HepG2 (cell line): Measurements from ENCODE around the gene FTSJ1. TPM values are rescaled to one million over a fixed set of nuclear protein-coding genes. Genes with fewer than 3 reads are reported as not detected.

Experiments
- CENPBD1 ChIP-seq: sonication (generic); formaldehyde crosslinking; IDR thresholded peaks from 2 replicates; pipeline ENCODE4 v1.8.0; 2022; ENCODE audit warnings: missing genetic modification reagents, low read depth, mild to moderate bottlenecking, borderline replicate concordance
- DNMT3B ChIP-seq: conservative IDR thresholded peaks from 2 replicates; pipeline ENCODE4 v1.6.1; 2016; ENCODE audit warnings: missing biosample characterization, control low read depth
- ELK4 ChIP-seq: sonication (generic); formaldehyde crosslinking; IDR thresholded peaks from 2 replicates; pipeline ENCODE4 v1.9.0; 2021; ENCODE audit warnings: missing genetic modification reagents, borderline replicate concordance
- FOSL1 ChIP-seq: sonication (generic); formaldehyde crosslinking; IDR thresholded peaks from 2 replicates; pipeline ENCODE4 v1.9.0; 2021; ENCODE audit warnings: missing genetic modification reagents, borderline replicate concordance
- FOXK1 ChIP-seq: sonication (generic); formaldehyde crosslinking; IDR thresholded peaks from 2 replicates; pipeline ENCODE4 v1.4.0; 2020; ENCODE audit warnings: low read depth, missing genetic modification reagents, borderline replicate concordance
- GFI1 ChIP-seq: sonication (generic); formaldehyde crosslinking; IDR thresholded peaks from 2 replicates; pipeline ENCODE4 v1.5.0; 2020; ENCODE audit warnings: missing genetic modification reagents, mild to moderate bottlenecking, borderline replicate concordance
- HINFP ChIP-seq: sonication (generic); formaldehyde crosslinking; IDR thresholded peaks from 2 replicates; pipeline ENCODE4 v1.4.0; 2020; ENCODE audit warnings: low read depth, mild to moderate bottlenecking, missing genetic modification reagents
- JUND ChIP-seq: sonication (generic); formaldehyde crosslinking; IDR thresholded peaks from 2 replicates; pipeline ENCODE4 v1.8.0; 2022; ENCODE audit warnings: mild to moderate bottlenecking, missing genetic modification reagents
- KDM5B ChIP-seq: sonication (generic); formaldehyde crosslinking; IDR thresholded peaks from 2 replicates; pipeline ENCODE4 v1.4.0; 2020; ENCODE audit warnings: missing genetic modification reagents, mild to moderate bottlenecking, borderline replicate concordance
- PRMT3 ChIP-seq: sonication (generic); formaldehyde crosslinking; IDR thresholded peaks from 2 replicates; pipeline ENCODE4 v1.8.1; 2022; ENCODE audit warnings: low read depth, mild to moderate bottlenecking, moderate library complexity, missing genetic modification reagents, borderline replicate concordance
- REPIN1 ChIP-seq: sonication (generic); formaldehyde crosslinking; IDR thresholded peaks from 2 replicates; pipeline ENCODE4 v1.8.0; 2022; ENCODE audit warnings: missing genetic modification reagents, low read depth, mild to moderate bottlenecking, borderline replicate concordance
- RFXAP ChIP-seq: sonication (generic); formaldehyde crosslinking; IDR thresholded peaks from 2 replicates; pipeline ENCODE4 v1.4.0; 2020; ENCODE audit warnings: missing genetic modification reagents, borderline replicate concordance
- SP5 ChIP-seq: IDR thresholded peaks from 2 replicates; pipeline ENCODE4 v1.6.1; 2016; ENCODE audit warnings: low read depth, borderline replicate concordance
- XBP1 ChIP-seq: sonication (generic); formaldehyde crosslinking; IDR thresholded peaks from 2 replicates; pipeline ENCODE4 v1.5.0; 2020; ENCODE audit warnings: missing genetic modification reagents
- ZBTB20 ChIP-seq: sonication (generic); formaldehyde crosslinking; IDR thresholded peaks from 2 replicates; pipeline ENCODE4 v1.8.1; 2023; ENCODE audit warnings: missing genetic modification reagents, low read depth, mild to moderate bottlenecking, borderline replicate concordance
- ZBTB25 ChIP-seq: IDR thresholded peaks from 2 replicates; pipeline ENCODE4 v1.6.1; 2018; ENCODE audit warnings: missing genetic modification reagents
- ZBTB44 ChIP-seq: sonication (generic); formaldehyde crosslinking; IDR thresholded peaks from 2 replicates; pipeline ENCODE4 v1.4.0; 2020; ENCODE audit warnings: missing genetic modification reagents
- ZFP1 ChIP-seq: IDR thresholded peaks from 2 replicates; pipeline ENCODE4 v1.6.1; 2016
- ZFP82 ChIP-seq: sonication (generic); formaldehyde crosslinking; IDR thresholded peaks from 2 replicates; pipeline ENCODE4 v1.5.1; 2020; ENCODE audit warnings: mild to moderate bottlenecking, missing genetic modification reagents, borderline replicate concordance
- ZMAT3 ChIP-seq: sonication (generic); formaldehyde crosslinking; conservative IDR thresholded peaks from 2 replicates; pipeline ENCODE4 v1.7.0; 2021; ENCODE audit warnings: missing genetic modification reagents
- ZNF557 ChIP-seq: sonication (generic); formaldehyde crosslinking; IDR thresholded peaks from 2 replicates; pipeline ENCODE4 v1.4.0; 2020; ENCODE audit warnings: missing genetic modification reagents
- ZNF569 ChIP-seq: sonication (generic); formaldehyde crosslinking; IDR thresholded peaks from 2 replicates; pipeline ENCODE4 v1.5.0; 2020; ENCODE audit warnings: mild to moderate bottlenecking, missing genetic modification reagents, moderate library complexity, borderline replicate concordance
- ZNF615 ChIP-seq: sonication (generic); formaldehyde crosslinking; IDR thresholded peaks from 2 replicates; pipeline ENCODE4 v1.5.0; 2020; ENCODE audit warnings: mild to moderate bottlenecking, missing genetic modification reagents, borderline replicate concordance
- ZNF749 ChIP-seq: sonication (generic); formaldehyde crosslinking; IDR thresholded peaks from 2 replicates; pipeline ENCODE4 v1.8.0; 2022; ENCODE audit warnings: mild to moderate bottlenecking, missing genetic modification reagents, moderate library complexity, borderline replicate concordance
- polyA plus RNA-seq, 8 experiments: library from polyadenylated mRNA; depleted of rRNA in 3 of 8; stranded (reverse) in 7 of 8; unstranded in 1 of 8; fragments of >200 nt; fragmentation: Illumina TruSeq in 4 of 8; extraction: Trizol in 4 of 8; gene quantifications; 2 replicates each; pipeline versions ENCODE4 v1.2.1 to v1.2.3, GENCODE V29; 2011 to 2016; ENCODE audit warnings: low read depth in 4 of 8, missing spikeins in 1 of 8, mixed read lengths in 1 of 8; ENCODE audit not compliant: insufficient read depth in 1 of 8
- total RNA-seq, 5 experiments: library from RNA; depleted of rRNA; stranded (reverse); fragments of >200 nt; fragmentation: Illumina TruSeq; extraction: Trizol; gene quantifications; 2 replicates each; pipeline ENCODE4 v1.2.3, GENCODE V29; 2016; ENCODE audit warnings: low read depth in 1 of 5

Gene FTSJ1
- total and polyA plus RNA-seq, 2 of the 13 experiments (the other 11 are each of a cell fraction or from before 2014, with no cell fraction given) = 30.3 to 37.9 TPM

- TF ChIP-seq HINFP (CRISPR knock-in tag) (no peak), SP5 (no peak), ZNF615 (CRISPR knock-in tag) (no peak), JUND (CRISPR knock-in tag) (no peak), GFI1 (CRISPR knock-in tag) (no peak), ZFP82 (no peak), FOXK1 (no peak), ZNF569 (no peak), ZFP1 (CRISPR knock-in tag) (no peak), ZNF557 (CRISPR knock-in tag) (no peak), ELK4 (CRISPR knock-in tag) (no peak), ZNF749 (CRISPR knock-in tag) (no peak), RFXAP (CRISPR knock-in tag) (no peak), XBP1 (CRISPR knock-in tag) (no peak), ZBTB25 (no peak), PRMT3 (CRISPR knock-in tag) (no peak), CENPBD1 (no peak), FOSL1 (CRISPR knock-in tag) (no peak), REPIN1 (CRISPR knock-in tag) (no peak), DNMT3B (CRISPR knock-in tag) (no peak), ZBTB20 (no peak), ZMAT3 (CRISPR knock-in tag) (no peak), KDM5B (CRISPR knock-in tag) (0 out of 2 replicates have a peak, but pooled peaks have one; percentile 21), ZBTB44 (CRISPR knock-in tag) (no peak)
These were observed 32.6 kb downstream of the FTSJ1 start, which contains the start of gene PORCN (continued) for GRCh38 chrX:48508400-48509244.
